Activated T-helper 17 cell treated with anti-CD3 and anti-CD28 coated beads, Interleukin-2, amount 50 U/mL, for 72 hours (primary cell): Measurements from ENCODE around the gene MYLK4. TPM values are rescaled to one million over a fixed set of nuclear protein-coding genes. Genes with fewer than 3 reads are reported as not detected.

Experiments
- ATAC-seq: fragments of 150-1000 bp; cut with Tn5 transposase; replicated peaks from 2 replicates; pipeline ENCODE4 v1.10.0; 2021; ENCODE audit warnings: mild to moderate bottlenecking, moderate library complexity
- H3K27ac Mint-ChIP-seq: one replicate; pipeline ENCODE4 v1.8.0; 2022; ENCODE audit warnings: mixed read lengths
- H3K27me3 Mint-ChIP-seq: one replicate; pipeline ENCODE4 v1.8.0; 2022; ENCODE audit warnings: mixed read lengths
- H3K36me3 Mint-ChIP-seq: one replicate; pipeline ENCODE4 v1.8.0; 2022; ENCODE audit warnings: low read depth, mild to moderate bottlenecking, mixed read lengths
- H3K4me1 Mint-ChIP-seq: one replicate; pipeline ENCODE4 v1.8.0; 2022; ENCODE audit warnings: mixed read lengths
- H3K4me3 Mint-ChIP-seq: one replicate; pipeline ENCODE4 v1.8.0; 2022; ENCODE audit warnings: mild to moderate bottlenecking, mixed read lengths
- H3K9me3 Mint-ChIP-seq: one replicate; pipeline ENCODE4 v1.8.0; 2022; ENCODE audit warnings: mixed read lengths
- total RNA-seq, 2 donors: library from RNA; stranded (reverse); gene quantifications; one replicate each; pipeline ENCODE4 v1.2.3, GENCODE V29; 2022

The MYLK4 gene
- total RNA-seq, 2 donors from 2014 or later = 0.21 to 0.28 TPM

GRCh38 chr6:2666906-2667575 is 83.7 kb downstream of the MYLK4 start:
- no peak overlapping the region for H3K27ac Mint-ChIP-seq
- no peaks in the 10 kb centered on the region for H3K4me1 Mint-ChIP-seq
- no peak overlapping the region for H3K4me3 Mint-ChIP-seq
- H3K27me3 Mint-ChIP-seq = peaks cover 9% of the 10 kb centered on the region
- peaks cover 4% of the 10 kb centered on the region for H3K9me3 Mint-ChIP-seq
- H3K36me3 Mint-ChIP-seq = no peaks in the 10 kb centered on the region
- ATAC-seq = no peak

- no peak overlapping the region for H3K27ac Mint-ChIP-seq
- no peaks in the 10 kb centered on the region for H3K4me1 Mint-ChIP-seq
- no peak overlapping the region for H3K4me3 Mint-ChIP-seq
- ATAC-seq = no peak
- H3K27me3 Mint-ChIP-seq = peaks cover 9% of the 10 kb centered on the region
- H3K36me3 Mint-ChIP-seq = no peaks in the 10 kb centered on the region
- H3K9me3 Mint-ChIP-seq = peaks cover 4% of the 10 kb centered on the region
Measured at GRCh38 chr6:2665146-2666070, 85.3 kb downstream of the MYLK4 start.

GRCh38 chr6:2663123-2663522 is 87.6 kb downstream of the MYLK4 start:
- ATAC-seq = no peak
- Mint-ChIP-seq H3K27me3 (peaks cover 9% of the 10 kb centered on the region), H3K27ac (peak overlapping the region; percentile 5), H3K4me1 (peaks cover 13% of the 10 kb centered on the region), H3K36me3 (no peaks in the 10 kb centered on the region), H3K4me3 (no peak overlapping the region), H3K9me3 (peaks cover 4% of the 10 kb centered on the region)

- Mint-ChIP-seq H3K4me3 (no peak overlapping the region), H3K9me3 (peaks cover 4% of the 10 kb centered on the region), H3K36me3 (no peaks in the 10 kb centered on the region), H3K4me1 (peaks cover 13% of the 10 kb centered on the region), H3K27me3 (peaks cover 9% of the 10 kb centered on the region), H3K27ac (no peak overlapping the region)
- ATAC-seq = no peak
Measured at GRCh38 chr6:2661651-2662050, 89.1 kb downstream of the MYLK4 start.

GRCh38 chr6:2659882-2660281 is 90.8 kb downstream of the MYLK4 start:
- ATAC-seq = peak; percentile 41
- peaks cover 3% of the 10 kb centered on the region for H3K27me3 Mint-ChIP-seq
- no peak overlapping the region for H3K4me3 Mint-ChIP-seq
- peaks cover 4% of the 10 kb centered on the region for H3K9me3 Mint-ChIP-seq
- peak overlapping the region; percentile 9 for H3K27ac Mint-ChIP-seq
- no peaks in the 10 kb centered on the region for H3K36me3 Mint-ChIP-seq
- H3K4me1 Mint-ChIP-seq = peaks cover 13% of the 10 kb centered on the region

GRCh38 chr6:2659381-2659780 is 91.3 kb downstream of the MYLK4 start:
- Mint-ChIP-seq H3K27ac (peak overlapping the region; percentile 9), H3K27me3 (peaks cover 3% of the 10 kb centered on the region), H3K36me3 (no peaks in the 10 kb centered on the region), H3K4me3 (no peak overlapping the region), H3K4me1 (peaks cover 13% of the 10 kb centered on the region), H3K9me3 (peaks cover 4% of the 10 kb centered on the region)
- ATAC-seq = no peak

- peak; percentile 94 for ATAC-seq
- Mint-ChIP-seq H3K4me3 (no peak overlapping the region), H3K27ac (peak overlapping the region; percentile 9), H3K27me3 (peaks cover under 1% of the 10 kb centered on the region), H3K36me3 (no peaks in the 10 kb centered on the region), H3K4me1 (peaks cover 13% of the 10 kb centered on the region), H3K9me3 (peaks cover 4% of the 10 kb centered on the region)
Measured at GRCh38 chr6:2658788-2659187, 91.9 kb downstream of the MYLK4 start.

GRCh38 chr6:2656460-2657079 is 94.2 kb downstream of the MYLK4 start:
- ATAC-seq = no peak
- Mint-ChIP-seq H3K27me3 (peaks cover 12% of the 10 kb centered on the region), H3K36me3 (no peaks in the 10 kb centered on the region), H3K4me1 (peaks cover 13% of the 10 kb centered on the region), H3K4me3 (no peak overlapping the region), H3K9me3 (peaks cover 7% of the 10 kb centered on the region), H3K27ac (no peak overlapping the region)

- no peak for ATAC-seq
- Mint-ChIP-seq H3K36me3 (no peaks in the 10 kb centered on the region), H3K27me3 (peaks cover 12% of the 10 kb centered on the region), H3K4me1 (peaks cover 13% of the 10 kb centered on the region), H3K27ac (no peak overlapping the region), H3K9me3 (peaks cover 7% of the 10 kb centered on the region), H3K4me3 (no peak overlapping the region)
Measured at GRCh38 chr6:2655844-2656433, 94.8 kb downstream of the MYLK4 start.

GRCh38 chr6:2653369-2654032 is 97.2 kb downstream of the MYLK4 start:
- peaks cover 23% of the 10 kb centered on the region for H3K27me3 Mint-ChIP-seq
- H3K27ac Mint-ChIP-seq = no peak overlapping the region
- peaks cover 7% of the 10 kb centered on the region for H3K9me3 Mint-ChIP-seq
- H3K4me1 Mint-ChIP-seq = peaks cover 1% of the 10 kb centered on the region
- H3K36me3 Mint-ChIP-seq = no peaks in the 10 kb centered on the region
- ATAC-seq = peak; percentile 51
- H3K4me3 Mint-ChIP-seq = no peak overlapping the region

- H3K4me3 Mint-ChIP-seq = no peak overlapping the region
- peaks cover 7% of the 10 kb centered on the region for H3K9me3 Mint-ChIP-seq
- no peaks in the 10 kb centered on the region for H3K36me3 Mint-ChIP-seq
- no peak for ATAC-seq
- H3K27me3 Mint-ChIP-seq = peaks cover 27% of the 10 kb centered on the region
- H3K4me1 Mint-ChIP-seq = no peaks in the 10 kb centered on the region
- H3K27ac Mint-ChIP-seq = no peak overlapping the region
Measured at GRCh38 chr6:2652611-2653010, 98.1 kb downstream of the MYLK4 start.

- H3K36me3 Mint-ChIP-seq = no peaks in the 10 kb centered on the region
- no peak overlapping the region for H3K27ac Mint-ChIP-seq
- H3K4me1 Mint-ChIP-seq = no peaks in the 10 kb centered on the region
- ATAC-seq = no peak
- H3K9me3 Mint-ChIP-seq = peaks cover 7% of the 10 kb centered on the region
- no peak overlapping the region for H3K4me3 Mint-ChIP-seq
- peaks cover 29% of the 10 kb centered on the region for H3K27me3 Mint-ChIP-seq
Measured at GRCh38 chr6:2651961-2652360, 98.8 kb downstream of the MYLK4 start.

GRCh38 chr6:2651536-2651935 is 99.2 kb downstream of the MYLK4 start:
- H3K9me3 Mint-ChIP-seq = peaks cover 7% of the 10 kb centered on the region
- no peak overlapping the region for H3K27ac Mint-ChIP-seq
- no peak overlapping the region for H3K4me3 Mint-ChIP-seq
- H3K27me3 Mint-ChIP-seq = peaks cover 33% of the 10 kb centered on the region
- H3K36me3 Mint-ChIP-seq = no peaks in the 10 kb centered on the region
- ATAC-seq = no peak
- H3K4me1 Mint-ChIP-seq = no peaks in the 10 kb centered on the region

- H3K9me3 Mint-ChIP-seq = no peaks in the 10 kb centered on the region
- H3K4me3 Mint-ChIP-seq = no peak overlapping the region
- H3K27me3 Mint-ChIP-seq = peaks cover 53% of the 10 kb centered on the region
- ATAC-seq = no peak
- no peaks in the 10 kb centered on the region for H3K36me3 Mint-ChIP-seq
- no peak overlapping the region for H3K27ac Mint-ChIP-seq
- H3K4me1 Mint-ChIP-seq = no peaks in the 10 kb centered on the region
Measured at GRCh38 chr6:2646346-2646745, 104.4 kb downstream of the MYLK4 start.
